ENCODE data around the gene TLN1. TPM values are rescaled to one million over a fixed set of nuclear protein-coding genes. Genes with fewer than 3 reads are reported as not detected.

TLN1 gene
- total RNA-seq, 2 experiments from 2014 or later: 149 to 151 TPM

DNA sequence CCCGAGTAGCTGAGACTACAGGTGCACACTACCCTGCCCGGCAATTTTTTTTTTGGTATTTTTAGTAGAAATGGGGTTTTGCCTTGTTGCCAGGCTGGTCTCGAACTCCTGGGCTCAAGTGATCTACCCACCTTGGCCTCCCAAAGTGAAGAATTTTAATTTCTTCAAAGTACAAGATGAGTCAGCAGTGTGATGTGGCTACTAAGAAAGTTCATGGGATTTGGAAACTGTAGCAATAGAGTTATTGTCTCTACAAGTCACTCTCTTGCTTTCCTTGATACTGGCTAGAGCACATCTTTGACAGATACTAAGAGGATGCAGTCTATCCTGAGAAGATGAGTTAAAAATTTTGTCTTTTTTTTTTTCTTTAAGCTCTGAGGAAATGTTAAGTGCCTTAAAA, 2.1 kb upstream of the TLN1 start:
- ChIA-PET POLR2A (interaction anchor here (1.0 to 4.4 kb wide), 3 partner anchors 15 to 37 kb away, joined by 5 to 30 read pairs (median 5); partner anchors contain the start of genes GBA2 and RGP1), CTCF (interaction anchor here (0.9 to 4.7 kb wide), 7 partner anchors 15 to 148 kb away, joined by 3 to 32 read pairs (median 3); partner anchors contain the start of genes CCDC107, GBA2, RGP1 and RMRP)
- Histone ChIP-seq H3K27ac (ENCODE audit: low read depth in 1 of 2, low read length in 2 of 2) (no peak overlapping the region), H3K4me3 (ENCODE audit: low read length) (no peak overlapping the region), H3K9me3 (ENCODE audit: control insufficient read depth in 1 of 2, insufficient read depth in 1 of 2, low read length in 2 of 2) (no peaks in the 10 kb centered on the region), H3K27me3 (ENCODE audit: control insufficient read depth in 1 of 2, insufficient read depth in 2 of 2, low read length in 2 of 2) (no peaks in the 10 kb centered on the region), H3K4me1 (ENCODE audit: insufficient read depth, low read length) (peaks cover 53% of the 10 kb centered on the region), H3K36me3 (ENCODE audit: insufficient read depth, low read length) (peaks cover 47% of the 10 kb centered on the region)
- ATAC-seq (ENCODE audit: poor library complexity): no peak
- H3K36me3 Mint-ChIP-seq (ENCODE audit: low read depth): peaks cover 48% of the 10 kb centered on the region
- peaks cover 22% of the 10 kb centered on the region for H3K4me1 Mint-ChIP-seq (ENCODE audit: low read depth)
- intact Hi-C loops (cut with DNase I, micrococcal nuclease): loop anchor here (5.0 to 10.0 kb wide), 5 partner anchors 78 to 1031 kb away; partner anchors contain the start of genes ATOSB (in 1 of the 2), DNAJB5 (in 1 of the 2), SPAG8 (in 1 of the 2) and STOML2 (in 1 of the 2)
- no peaks in the 10 kb centered on the region for H3K27me3 Mint-ChIP-seq
- DNase-seq: no peak
- no peaks in the 10 kb centered on the region for H3K9me3 Mint-ChIP-seq
- H3K27ac Mint-ChIP-seq: no peak overlapping the region
- peak overlapping the region; percentile 90 for H3K4me3 Mint-ChIP-seq
- TF ChIP-seq, protein P1, sequence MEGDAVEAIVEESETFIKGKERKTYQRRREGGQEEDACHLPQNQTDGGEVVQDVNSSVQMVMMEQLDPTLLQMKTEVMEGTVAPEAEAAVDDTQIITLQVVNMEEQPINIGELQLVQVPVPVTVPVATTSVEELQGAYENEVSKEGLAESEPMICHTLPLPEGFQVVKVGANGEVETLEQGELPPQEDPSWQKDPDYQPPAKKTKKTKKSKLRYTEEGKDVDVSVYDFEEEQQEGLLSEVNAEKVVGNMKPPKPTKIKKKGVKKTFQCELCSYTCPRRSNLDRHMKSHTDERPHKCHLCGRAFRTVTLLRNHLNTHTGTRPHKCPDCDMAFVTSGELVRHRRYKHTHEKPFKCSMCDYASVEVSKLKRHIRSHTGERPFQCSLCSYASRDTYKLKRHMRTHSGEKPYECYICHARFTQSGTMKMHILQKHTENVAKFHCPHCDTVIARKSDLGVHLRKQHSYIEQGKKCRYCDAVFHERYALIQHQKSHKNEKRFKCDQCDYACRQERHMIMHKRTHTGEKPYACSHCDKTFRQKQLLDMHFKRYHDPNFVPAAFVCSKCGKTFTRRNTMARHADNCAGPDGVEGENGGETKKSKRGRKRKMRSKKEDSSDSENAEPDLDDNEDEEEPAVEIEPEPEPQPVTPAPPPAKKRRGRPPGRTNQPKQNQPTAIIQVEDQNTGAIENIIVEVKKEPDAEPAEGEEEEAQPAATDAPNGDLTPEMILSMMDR (IDR thresholded peaks at IDR 0.05): no peak

DNA sequence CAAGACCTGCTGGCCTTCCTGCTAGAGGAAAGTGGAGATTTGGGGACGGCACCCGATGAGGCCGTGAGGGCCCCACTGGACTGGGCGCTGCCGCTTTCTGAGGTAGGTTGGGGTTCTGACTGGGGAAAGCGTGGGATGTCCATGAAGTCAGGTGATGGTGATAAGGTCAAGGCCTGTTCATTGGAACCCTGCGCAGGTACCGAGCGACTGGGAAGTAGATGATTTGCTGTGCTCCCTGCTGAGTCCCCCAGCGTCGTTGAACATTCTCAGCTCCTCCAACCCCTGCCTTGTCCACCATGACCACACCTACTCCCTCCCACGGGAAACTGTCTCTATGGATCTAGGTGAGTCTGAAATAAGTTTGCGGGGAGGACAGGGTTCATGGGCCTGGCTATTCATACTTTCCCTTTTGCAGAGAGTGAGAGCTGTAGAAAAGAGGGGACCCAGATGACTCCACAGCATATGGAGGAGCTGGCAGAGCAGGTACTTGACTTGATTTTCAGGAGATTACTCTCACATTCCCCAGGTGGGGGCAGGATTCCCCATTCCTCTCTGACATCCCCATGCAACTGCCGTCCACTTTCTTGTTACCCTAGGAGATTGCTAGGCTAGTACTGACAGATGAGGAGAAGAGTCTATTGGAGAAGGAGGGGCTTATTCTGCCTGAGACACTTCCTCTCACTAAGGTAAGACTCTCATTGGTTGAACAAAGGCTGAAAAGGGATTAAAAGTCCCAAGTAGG, 976 bp upstream of the TLN1 start:
- TF ChIP-seq, protein P1 (IDR thresholded peaks at IDR 0.05): no peak
- Mint-ChIP-seq H3K27ac (no peak overlapping the region), H3K36me3 (ENCODE audit: low read depth) (peaks cover 37% of the 10 kb centered on the region), H3K4me3 (peak overlapping the region; percentile 90), H3K4me1 (ENCODE audit: low read depth) (peaks cover 22% of the 10 kb centered on the region), H3K27me3 (no peaks in the 10 kb centered on the region), H3K9me3 (no peaks in the 10 kb centered on the region)
- Histone ChIP-seq H3K4me1 (ENCODE audit: insufficient read depth, low read length) (peaks cover 64% of the 10 kb centered on the region), H3K9me3 (ENCODE audit: control insufficient read depth in 1 of 2, insufficient read depth in 1 of 2, low read length in 2 of 2) (no peaks in the 10 kb centered on the region), H3K27ac (ENCODE audit: low read depth in 1 of 2, low read length in 2 of 2) (peak overlapping the region; percentile 89 to 95), H3K4me3 (ENCODE audit: low read length) (peak overlapping the region; percentile 91), H3K36me3 (ENCODE audit: insufficient read depth, low read length) (peaks cover 36% of the 10 kb centered on the region), H3K27me3 (ENCODE audit: control insufficient read depth in 1 of 2, insufficient read depth in 2 of 2, low read length in 2 of 2) (no peaks in the 10 kb centered on the region)
- POLR2A ChIA-PET: interaction anchor here (0.6 to 3.9 kb wide), 24 partner anchors 8 to 1086 kb away, joined by 3 to 84 read pairs (median 9); partner anchors contain the start of genes ARHGEF39, CCDC107, CLTA and GALT
- CTCF ChIA-PET: interaction anchor here (0.6 to 4.9 kb wide), 14 partner anchors 15 to 636 kb away, joined by 3 to 40 read pairs (median 6); partner anchors contain the start of genes CCDC107, GBA2, PIGO and RGP1
- intact Hi-C loops (cut with DNase I, micrococcal nuclease): loop anchor here (1.0 to 10.0 kb wide), 13 partner anchors 16 to 1032 kb away; partner anchors contain the start of genes GBA2 (in 2 of the 2), RGP1 (in 2 of the 2), ATOSB (in 1 of the 2) and DNAJB5 (in 1 of the 2)
- ATAC-seq (ENCODE audit: poor library complexity): no peak
- peak in 4 of 14 experiments; percentile 10 to 54 (median 50) for DNase-seq

DNA sequence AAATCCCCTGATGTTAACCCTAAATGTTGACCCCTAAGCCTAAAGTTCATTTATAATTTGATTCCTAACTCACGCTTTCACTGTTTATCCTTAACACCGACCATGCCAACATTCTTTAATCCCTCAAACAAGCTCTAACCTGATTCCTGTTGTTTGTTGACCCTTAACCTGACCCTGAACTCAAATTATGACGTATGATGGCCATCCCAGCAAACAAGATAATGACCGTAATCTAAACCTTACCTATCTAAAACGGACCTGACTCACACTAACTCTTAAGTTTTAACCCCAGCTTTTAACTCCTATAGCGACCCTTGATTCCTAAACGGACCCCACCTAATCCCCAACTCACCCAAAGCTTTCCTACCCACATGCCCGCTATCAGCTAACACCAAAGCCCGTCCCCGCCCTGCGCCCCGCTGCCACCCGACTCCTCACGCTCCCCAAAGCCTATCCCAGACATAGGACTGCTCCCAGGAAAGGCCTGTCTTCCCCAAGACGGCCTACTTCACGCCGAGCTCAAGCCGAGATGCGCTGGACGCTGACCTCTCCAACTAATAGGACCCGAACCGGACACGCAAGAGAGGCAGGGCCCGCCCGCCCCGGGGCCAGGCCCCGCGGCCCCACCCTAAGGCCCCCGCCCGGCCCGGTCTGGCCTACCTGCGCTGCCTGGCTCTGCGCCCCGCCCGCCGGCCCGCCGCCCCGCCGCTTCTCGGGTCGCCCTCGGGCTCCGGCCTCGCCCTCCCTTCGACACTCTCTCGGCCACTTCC, 395 bp downstream of the TLN1 start:
- intact Hi-C loops (cut with DNase I, micrococcal nuclease): loop anchor here (1.0 to 10.0 kb wide), 13 partner anchors 17 to 1033 kb away; partner anchors contain the start of genes GBA2 (in 2 of the 2), RGP1 (in 2 of the 2), ATOSB (in 1 of the 2) and DNAJB5 (in 1 of the 2)
- Histone ChIP-seq H3K27ac (ENCODE audit: low read depth in 1 of 2, low read length in 2 of 2) (peak overlapping the region; percentile 83 to 89), H3K4me1 (ENCODE audit: insufficient read depth, low read length) (peaks cover 78% of the 10 kb centered on the region), H3K9me3 (ENCODE audit: control insufficient read depth in 1 of 2, insufficient read depth in 1 of 2, low read length in 2 of 2) (no peaks in the 10 kb centered on the region), H3K4me3 (ENCODE audit: low read length) (peak overlapping the region; percentile 91), H3K27me3 (ENCODE audit: control insufficient read depth in 1 of 2, insufficient read depth in 2 of 2, low read length in 2 of 2) (no peaks in the 10 kb centered on the region), H3K36me3 (ENCODE audit: insufficient read depth, low read length) (peaks cover 33% of the 10 kb centered on the region)
- no peaks in the 10 kb centered on the region for H3K9me3 Mint-ChIP-seq
- POLR2A ChIA-PET: interaction anchor here (0.9 to 3.9 kb wide), 26 partner anchors 8 to 1085 kb away, joined by 3 to 84 read pairs (median 8); partner anchors contain the start of genes ARHGEF39, CCDC107, CLTA and GALT
- peak overlapping the region; percentile 90 for H3K4me3 Mint-ChIP-seq
- no peaks in the 10 kb centered on the region for H3K27me3 Mint-ChIP-seq
- CTCF ChIA-PET: interaction anchor here (0.8 to 5.8 kb wide), 13 partner anchors 16 to 128 kb away, joined by 3 to 40 read pairs (median 6); partner anchors contain the start of genes CCDC107, GBA2, RGP1 and RMRP
- no peak overlapping the region for H3K27ac Mint-ChIP-seq
- TF ChIP-seq, protein P1 (IDR thresholded peaks at IDR 0.05): no peak
- H3K4me1 Mint-ChIP-seq (ENCODE audit: low read depth): peaks cover 22% of the 10 kb centered on the region
- peaks cover 35% of the 10 kb centered on the region for H3K36me3 Mint-ChIP-seq (ENCODE audit: low read depth)
- ATAC-seq (ENCODE audit: poor library complexity) (no peak), DNase-seq (peak in 3 of 14 experiments; percentile 8 to 38 (median 10))
